ENCODE data around the gene LYG1.

DNA sequence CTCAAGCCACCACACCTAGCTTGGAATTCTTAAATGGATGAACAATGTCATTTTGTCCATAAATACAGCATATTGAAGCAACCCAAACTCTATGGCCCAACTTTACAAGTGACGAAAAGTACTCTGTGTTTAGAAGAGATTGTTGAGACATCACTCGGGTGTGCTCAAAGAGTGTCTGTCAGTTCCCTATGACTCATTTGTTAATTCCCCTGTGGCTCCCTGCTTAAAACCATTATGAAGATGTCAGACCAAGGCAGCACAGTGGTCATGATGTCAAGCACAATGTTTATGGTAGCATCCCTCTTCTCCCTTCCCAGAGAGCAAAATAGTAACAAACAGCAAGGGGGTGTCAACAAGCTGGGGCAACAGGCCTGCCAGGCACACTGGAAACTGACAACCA lies 3.0 kb downstream of the LYG1 start:
- TF ChIP-seq, protein P1, sequence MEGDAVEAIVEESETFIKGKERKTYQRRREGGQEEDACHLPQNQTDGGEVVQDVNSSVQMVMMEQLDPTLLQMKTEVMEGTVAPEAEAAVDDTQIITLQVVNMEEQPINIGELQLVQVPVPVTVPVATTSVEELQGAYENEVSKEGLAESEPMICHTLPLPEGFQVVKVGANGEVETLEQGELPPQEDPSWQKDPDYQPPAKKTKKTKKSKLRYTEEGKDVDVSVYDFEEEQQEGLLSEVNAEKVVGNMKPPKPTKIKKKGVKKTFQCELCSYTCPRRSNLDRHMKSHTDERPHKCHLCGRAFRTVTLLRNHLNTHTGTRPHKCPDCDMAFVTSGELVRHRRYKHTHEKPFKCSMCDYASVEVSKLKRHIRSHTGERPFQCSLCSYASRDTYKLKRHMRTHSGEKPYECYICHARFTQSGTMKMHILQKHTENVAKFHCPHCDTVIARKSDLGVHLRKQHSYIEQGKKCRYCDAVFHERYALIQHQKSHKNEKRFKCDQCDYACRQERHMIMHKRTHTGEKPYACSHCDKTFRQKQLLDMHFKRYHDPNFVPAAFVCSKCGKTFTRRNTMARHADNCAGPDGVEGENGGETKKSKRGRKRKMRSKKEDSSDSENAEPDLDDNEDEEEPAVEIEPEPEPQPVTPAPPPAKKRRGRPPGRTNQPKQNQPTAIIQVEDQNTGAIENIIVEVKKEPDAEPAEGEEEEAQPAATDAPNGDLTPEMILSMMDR (IDR thresholded peaks at IDR 0.05; ENCODE audit: insufficient read depth, low read length, poor library complexity, severe bottlenecking), result no peak
- no peak for TF ChIP-seq EZH2phosphoT487 (conservative IDR thresholded peaks at IDR 0.05; ENCODE audit: low read length)

All from SU-DHL-6 (cell line).